ENCODE results near the gene SLC9A9. TPM values are rescaled to one million over a fixed set of nuclear protein-coding genes. Genes with fewer than 3 reads are reported as not detected.

The SLC9A9 gene
- total and polyA plus RNA-seq, 4 donors = 3.3 to 15.0 (median 6.1) TPM

DNA sequence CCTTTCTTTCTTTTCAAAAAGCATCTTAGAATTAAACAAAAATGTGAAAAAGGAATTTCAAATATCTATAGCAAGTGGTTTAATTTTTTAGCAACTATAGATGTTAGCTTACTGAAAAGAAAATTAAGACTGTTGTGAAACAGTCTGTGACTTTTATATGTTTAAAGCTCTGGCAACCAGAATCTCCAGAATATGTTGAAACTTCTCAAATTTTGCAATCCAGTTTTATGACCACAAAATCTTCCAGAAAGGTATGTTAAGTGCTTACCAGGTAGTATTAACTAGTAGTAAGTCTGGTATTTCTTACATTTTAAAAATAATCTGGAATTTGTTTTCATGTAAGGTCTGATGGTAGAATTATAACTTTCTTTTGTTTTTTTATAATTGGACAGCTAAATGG is 235.0 kb downstream of the SLC9A9 start:
- no peak for DNase-seq (ENCODE audit: low spot score)
- no peaks in the 10 kb centered on the region for H3K9me3 ChIP-seq (ENCODE audit: control insufficient read depth in 4 of 4, low read length in 3 of 4)
- TF ChIP-seq, protein P1, sequence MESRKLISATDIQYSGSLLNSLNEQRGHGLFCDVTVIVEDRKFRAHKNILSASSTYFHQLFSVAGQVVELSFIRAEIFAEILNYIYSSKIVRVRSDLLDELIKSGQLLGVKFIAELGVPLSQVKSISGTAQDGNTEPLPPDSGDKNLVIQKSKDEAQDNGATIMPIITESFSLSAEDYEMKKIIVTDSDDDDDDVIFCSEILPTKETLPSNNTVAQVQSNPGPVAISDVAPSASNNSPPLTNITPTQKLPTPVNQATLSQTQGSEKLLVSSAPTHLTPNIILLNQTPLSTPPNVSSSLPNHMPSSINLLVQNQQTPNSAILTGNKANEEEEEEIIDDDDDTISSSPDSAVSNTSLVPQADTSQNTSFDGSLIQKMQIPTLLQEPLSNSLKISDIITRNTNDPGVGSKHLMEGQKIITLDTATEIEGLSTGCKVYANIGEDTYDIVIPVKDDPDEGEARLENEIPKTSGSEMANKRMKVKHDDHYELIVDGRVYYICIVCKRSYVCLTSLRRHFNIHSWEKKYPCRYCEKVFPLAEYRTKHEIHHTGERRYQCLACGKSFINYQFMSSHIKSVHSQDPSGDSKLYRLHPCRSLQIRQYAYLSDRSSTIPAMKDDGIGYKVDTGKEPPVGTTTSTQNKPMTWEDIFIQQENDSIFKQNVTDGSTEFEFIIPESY (IDR thresholded peaks at IDR 0.05) = no peak
- no peak for TF ChIP-seq FOXA1 (IDR thresholded peaks at IDR 0.05)
- no peak for TF ChIP-seq YY1 (IDR thresholded peaks at IDR 0.05)
- TF ChIP-seq, protein P2, sequence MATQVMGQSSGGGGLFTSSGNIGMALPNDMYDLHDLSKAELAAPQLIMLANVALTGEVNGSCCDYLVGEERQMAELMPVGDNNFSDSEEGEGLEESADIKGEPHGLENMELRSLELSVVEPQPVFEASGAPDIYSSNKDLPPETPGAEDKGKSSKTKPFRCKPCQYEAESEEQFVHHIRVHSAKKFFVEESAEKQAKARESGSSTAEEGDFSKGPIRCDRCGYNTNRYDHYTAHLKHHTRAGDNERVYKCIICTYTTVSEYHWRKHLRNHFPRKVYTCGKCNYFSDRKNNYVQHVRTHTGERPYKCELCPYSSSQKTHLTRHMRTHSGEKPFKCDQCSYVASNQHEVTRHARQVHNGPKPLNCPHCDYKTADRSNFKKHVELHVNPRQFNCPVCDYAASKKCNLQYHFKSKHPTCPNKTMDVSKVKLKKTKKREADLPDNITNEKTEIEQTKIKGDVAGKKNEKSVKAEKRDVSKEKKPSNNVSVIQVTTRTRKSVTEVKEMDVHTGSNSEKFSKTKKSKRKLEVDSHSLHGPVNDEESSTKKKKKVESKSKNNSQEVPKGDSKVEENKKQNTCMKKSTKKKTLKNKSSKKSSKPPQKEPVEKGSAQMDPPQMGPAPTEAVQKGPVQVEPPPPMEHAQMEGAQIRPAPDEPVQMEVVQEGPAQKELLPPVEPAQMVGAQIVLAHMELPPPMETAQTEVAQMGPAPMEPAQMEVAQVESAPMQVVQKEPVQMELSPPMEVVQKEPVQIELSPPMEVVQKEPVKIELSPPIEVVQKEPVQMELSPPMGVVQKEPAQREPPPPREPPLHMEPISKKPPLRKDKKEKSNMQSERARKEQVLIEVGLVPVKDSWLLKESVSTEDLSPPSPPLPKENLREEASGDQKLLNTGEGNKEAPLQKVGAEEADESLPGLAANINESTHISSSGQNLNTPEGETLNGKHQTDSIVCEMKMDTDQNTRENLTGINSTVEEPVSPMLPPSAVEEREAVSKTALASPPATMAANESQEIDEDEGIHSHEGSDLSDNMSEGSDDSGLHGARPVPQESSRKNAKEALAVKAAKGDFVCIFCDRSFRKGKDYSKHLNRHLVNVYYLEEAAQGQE (IDR thresholded peaks at IDR 0.05) = no peak

DNA sequence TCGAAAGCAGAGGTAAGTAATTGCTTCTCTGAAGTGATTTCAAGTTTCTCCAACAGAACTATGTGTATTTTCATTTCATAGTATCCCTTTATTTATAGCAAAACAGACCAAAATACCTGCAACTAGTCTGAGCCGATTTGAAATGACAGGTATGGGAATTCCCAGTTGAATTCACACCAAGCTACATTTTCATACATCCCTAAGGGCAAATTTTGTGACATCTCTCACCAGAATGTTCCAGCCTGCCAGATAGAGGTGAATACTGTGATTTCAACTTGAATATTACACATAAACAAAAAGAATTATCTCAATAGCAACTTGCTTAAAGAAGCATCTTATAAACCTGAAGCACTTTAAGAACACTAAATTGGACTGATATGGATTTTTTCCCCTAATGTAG is 235.7 kb downstream of the SLC9A9 start:
- 88% methylated on average over 2 of the region's 2 CpGs for WGBS
- H3K27ac ChIP-seq (ENCODE audit: low read depth in 1 of 2, low read length in 2 of 2) = no peak overlapping the region
- no peaks in the 10 kb centered on the region for H3K9me3 ChIP-seq (ENCODE audit: control insufficient read depth in 4 of 4, low read length in 3 of 4)
- H3K27me3 ChIP-seq (ENCODE audit: control insufficient read depth in 4 of 4, insufficient read depth in 4 of 4, low read length in 3 of 4) = no peaks in the 10 kb centered on the region
- H3K36me3 ChIP-seq (ENCODE audit: control insufficient read depth in 4 of 4, insufficient read depth in 3 of 4, low read depth in 1 of 4, low read length in 3 of 4) = no peaks in the 10 kb centered on the region
- DNase-seq (ENCODE audit: low spot score) = no peak
- TF ChIP-seq RXRA (IDR thresholded peaks at IDR 0.05) = no peak
- TF ChIP-seq RAD21 (IDR thresholded peaks at IDR 0.05) = no peak
- H3K9ac ChIP-seq (ENCODE audit: low read depth in 1 of 2, low read length in 2 of 2) = no peak overlapping the region
- no peak overlapping the region for H3K4me3 ChIP-seq (ENCODE audit: low read depth in 1 of 3, low read length in 3 of 3)
- H3K4me1 ChIP-seq (ENCODE audit: control insufficient read depth in 4 of 4, insufficient read depth in 4 of 4, low read length in 3 of 4) = no peaks in the 10 kb centered on the region

More for the DNA sequence above, 235.0 kb downstream of the SLC9A9 start:
- Histone ChIP-seq H3K4me1 (ENCODE audit: control insufficient read depth in 4 of 4, insufficient read depth in 4 of 4, low read length in 3 of 4) (no peaks in the 10 kb centered on the region), H3K9ac (ENCODE audit: low read depth in 1 of 2, low read length in 2 of 2) (no peak overlapping the region), H3K27me3 (ENCODE audit: control insufficient read depth in 4 of 4, insufficient read depth in 4 of 4, low read length in 3 of 4) (no peaks in the 10 kb centered on the region), H3K27ac (ENCODE audit: low read depth in 1 of 2, low read length in 2 of 2) (no peak overlapping the region), H3K36me3 (ENCODE audit: control insufficient read depth in 4 of 4, insufficient read depth in 3 of 4, low read depth in 1 of 4, low read length in 3 of 4) (no peaks in the 10 kb centered on the region), H3K4me3 (ENCODE audit: low read depth in 1 of 3, low read length in 3 of 3) (no peak overlapping the region)

DNA sequence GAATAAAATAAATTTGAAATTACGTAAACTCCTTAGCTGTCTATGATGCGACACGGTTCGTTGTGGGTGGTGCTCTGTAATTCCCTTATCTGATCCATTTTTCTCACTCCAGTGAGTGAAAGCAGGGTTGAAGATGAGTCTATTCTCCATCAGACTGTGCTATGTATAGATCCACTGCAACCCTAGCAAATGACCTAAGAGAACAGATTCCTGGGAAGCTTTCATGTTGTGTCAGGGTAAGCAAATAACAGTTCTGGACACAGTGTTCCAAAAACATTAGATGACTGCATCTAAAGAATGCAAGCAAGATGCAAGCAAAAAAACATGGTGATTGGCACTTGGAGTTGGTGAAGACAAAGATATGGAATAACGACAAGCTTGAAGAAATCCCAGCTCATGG is 239.3 kb downstream of the SLC9A9 start:
- no peak overlapping the region for H3K27ac ChIP-seq (ENCODE audit: low read depth in 1 of 2, low read length in 2 of 2)
- no peak overlapping the region for H3K9ac ChIP-seq (ENCODE audit: low read depth in 1 of 2, low read length in 2 of 2)
- H3K27me3 ChIP-seq (ENCODE audit: control insufficient read depth in 4 of 4, insufficient read depth in 4 of 4, low read length in 3 of 4) = no peaks in the 10 kb centered on the region
- 87% methylated on average over 5 of the region's 5 CpGs for WGBS
- no peak overlapping the region for H3K4me3 ChIP-seq (ENCODE audit: low read depth in 1 of 3, low read length in 3 of 3)
- H3K36me3 ChIP-seq (ENCODE audit: control insufficient read depth in 4 of 4, insufficient read depth in 3 of 4, low read depth in 1 of 4, low read length in 3 of 4) = no peaks in the 10 kb centered on the region
- DNase-seq (ENCODE audit: low spot score) = no peak
- H3K9me3 ChIP-seq (ENCODE audit: control insufficient read depth in 4 of 4, low read length in 3 of 4) = no peaks in the 10 kb centered on the region
- H3K4me1 ChIP-seq (ENCODE audit: control insufficient read depth in 4 of 4, insufficient read depth in 4 of 4, low read length in 3 of 4) = no peaks in the 10 kb centered on the region
- TF ChIP-seq HNF4G (IDR thresholded peaks at IDR 0.05) = no peak
- no peak for TF ChIP-seq FOXA1 (IDR thresholded peaks at IDR 0.05)
- no peak for TF ChIP-seq GABPA (IDR thresholded peaks at IDR 0.05 in 1 of 2, conservative IDR thresholded peaks at IDR 0.05 in 1 of 2)
- TF ChIP-seq, protein P2 (IDR thresholded peaks at IDR 0.05) = no peak
- TF ChIP-seq RAD21 (IDR thresholded peaks at IDR 0.05) = no peak
- no peak for TF ChIP-seq EGR1 (IDR thresholded peaks at IDR 0.05; ENCODE audit: low read depth in 2 of 2)
- TF ChIP-seq RXRA (IDR thresholded peaks at IDR 0.05) = no peak
- no peak for TF ChIP-seq JUND (IDR thresholded peaks at IDR 0.05)
- TF ChIP-seq, protein P3, sequence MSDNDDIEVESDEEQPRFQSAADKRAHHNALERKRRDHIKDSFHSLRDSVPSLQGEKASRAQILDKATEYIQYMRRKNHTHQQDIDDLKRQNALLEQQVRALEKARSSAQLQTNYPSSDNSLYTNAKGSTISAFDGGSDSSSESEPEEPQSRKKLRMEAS (IDR thresholded peaks at IDR 0.05) = no peak
- TF ChIP-seq YY1 (IDR thresholded peaks at IDR 0.05) = no peak
- TF ChIP-seq FOXA2 (IDR thresholded peaks at IDR 0.05) = no peak
- TF ChIP-seq, protein P1 (IDR thresholded peaks at IDR 0.05) = no peak
- TF ChIP-seq HNF4A (conservative IDR thresholded peaks at IDR 0.05) = no peak
- TF ChIP-seq, protein P4, sequence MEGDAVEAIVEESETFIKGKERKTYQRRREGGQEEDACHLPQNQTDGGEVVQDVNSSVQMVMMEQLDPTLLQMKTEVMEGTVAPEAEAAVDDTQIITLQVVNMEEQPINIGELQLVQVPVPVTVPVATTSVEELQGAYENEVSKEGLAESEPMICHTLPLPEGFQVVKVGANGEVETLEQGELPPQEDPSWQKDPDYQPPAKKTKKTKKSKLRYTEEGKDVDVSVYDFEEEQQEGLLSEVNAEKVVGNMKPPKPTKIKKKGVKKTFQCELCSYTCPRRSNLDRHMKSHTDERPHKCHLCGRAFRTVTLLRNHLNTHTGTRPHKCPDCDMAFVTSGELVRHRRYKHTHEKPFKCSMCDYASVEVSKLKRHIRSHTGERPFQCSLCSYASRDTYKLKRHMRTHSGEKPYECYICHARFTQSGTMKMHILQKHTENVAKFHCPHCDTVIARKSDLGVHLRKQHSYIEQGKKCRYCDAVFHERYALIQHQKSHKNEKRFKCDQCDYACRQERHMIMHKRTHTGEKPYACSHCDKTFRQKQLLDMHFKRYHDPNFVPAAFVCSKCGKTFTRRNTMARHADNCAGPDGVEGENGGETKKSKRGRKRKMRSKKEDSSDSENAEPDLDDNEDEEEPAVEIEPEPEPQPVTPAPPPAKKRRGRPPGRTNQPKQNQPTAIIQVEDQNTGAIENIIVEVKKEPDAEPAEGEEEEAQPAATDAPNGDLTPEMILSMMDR (IDR thresholded peaks at IDR 0.05; ENCODE audit: low read depth, low read length, missing input control) = no peak
